DMS114 treated with DMSO at 0.1 percent for 48 hours (cell line): ENCODE measurements around the gene NDUFS3.

Source experiments
- DNase-seq: peaks from one replicate; lab custom pipeline; 2025; ENCODE audit not compliant: unreplicated experiment; lab: John Stamatoyannopoulos, UW

NDUFS3 gene

GRCh38 chr11:47589977-47590861 lies 11.3 kb downstream of the NDUFS3 start:
- no peak for DNase-seq

- DNase-seq: no peak
Observed at GRCh38 chr11:47591764-47592163, 12.9 kb downstream of the NDUFS3 start.

GRCh38 chr11:47592251-47592650 lies 13.4 kb downstream of the NDUFS3 start:
- no peak for DNase-seq

- no peak for DNase-seq
Observed at GRCh38 chr11:47592970-47593369, 14.1 kb downstream of the NDUFS3 start.

- no peak for DNase-seq
Observed at GRCh38 chr11:47593492-47593933, 14.6 kb downstream of the NDUFS3 start.

GRCh38 chr11:47593934-47594855 lies 15.3 kb downstream of the NDUFS3 start, which contains the start of gene C1QTNF4:
C1QTNF4 (minus strand) TSS chr11:47594411; CDS start chr11:47590810, 3,601 bp downstream.
- no peak for DNase-seq

- no peak for DNase-seq
Observed at GRCh38 chr11:47595029-47595428, 16.2 kb downstream of the NDUFS3 start.

GRCh38 chr11:47595967-47596366 lies 17.1 kb downstream of the NDUFS3 start:
- DNase-seq: no peak

- DNase-seq: no peak
Observed at GRCh38 chr11:47599902-47600301, 21.0 kb downstream of the NDUFS3 start.

- no peak for DNase-seq
Observed at GRCh38 chr11:47603295-47603694, 24.4 kb downstream of the NDUFS3 start.

GRCh38 chr11:47605921-47606320 lies 27.0 kb downstream of the NDUFS3 start:
- no peak for DNase-seq

- DNase-seq: no peak
Observed at GRCh38 chr11:47606731-47607130, 27.9 kb downstream of the NDUFS3 start.

GRCh38 chr11:47607380-47607779 lies 28.5 kb downstream of the NDUFS3 start:
- DNase-seq: no peak

GRCh38 chr11:47609675-47610074 lies 30.8 kb downstream of the NDUFS3 start:
- no peak for DNase-seq

- no peak for DNase-seq
Observed at GRCh38 chr11:47611348-47611794, 32.5 kb downstream of the NDUFS3 start.

GRCh38 chr11:47615249-47615648 lies 36.4 kb downstream of the NDUFS3 start:
- DNase-seq: no peak

- peak; percentile 11 for DNase-seq
Observed at GRCh38 chr11:47616726-47617416, 38.0 kb downstream of the NDUFS3 start.

GRCh38 chr11:47617417-47617809 lies 38.5 kb downstream of the NDUFS3 start:
- DNase-seq: no peak

GRCh38 chr11:47620836-47621378 lies 42.0 kb downstream of the NDUFS3 start:
- DNase-seq: no peak

GRCh38 chr11:47626234-47626633 lies 47.4 kb downstream of the NDUFS3 start:
- no peak for DNase-seq

- DNase-seq: no peak
Observed at GRCh38 chr11:47628026-47628425, 49.2 kb downstream of the NDUFS3 start.
